NAMALWA (cell line): ENCODE results near the gene EPB42.
"Not testable (repeated sequence)": the region's sequence is repeated elsewhere in the genome, so short reads cannot be mapped to it uniquely, and the experiment has no call there.

Source experiments
- DNase-seq: peaks from one replicate; pipeline ENCODE4 v3.0.0-alpha.2; 2015; ENCODE audit warnings: low spot score

EPB42 gene

GRCh38 chr15:43212299-43212698 lies 8.5 kb downstream of the EPB42 start:
- no peak for DNase-seq

GRCh38 chr15:43211224-43211735 lies 9.5 kb downstream of the EPB42 start:
- no peak for DNase-seq

- DNase-seq = no peak
These were observed 10.0 kb downstream of the EPB42 start for GRCh38 chr15:43210807-43211206.

GRCh38 chr15:43210172-43210745 lies 10.6 kb downstream of the EPB42 start:
- no peak for DNase-seq

- no peak for DNase-seq
These were observed 11.6 kb downstream of the EPB42 start for GRCh38 chr15:43209059-43209824.

GRCh38 chr15:43208052-43209002 lies 12.5 kb downstream of the EPB42 start:
- no peak for DNase-seq

GRCh38 chr15:43207024-43207423 lies 13.8 kb downstream of the EPB42 start:
- DNase-seq = no peak

- DNase-seq = no peak
These were observed 14.8 kb downstream of the EPB42 start for GRCh38 chr15:43206054-43206453.

GRCh38 chr15:43204016-43204901 lies 16.6 kb downstream of the EPB42 start:
- DNase-seq = peak; percentile 61

GRCh38 chr15:43199945-43200488 lies 20.8 kb downstream of the EPB42 start:
- no peak for DNase-seq

GRCh38 chr15:43198992-43199391 lies 21.8 kb downstream of the EPB42 start:
- no peak for DNase-seq

GRCh38 chr15:43198556-43198955 lies 22.3 kb downstream of the EPB42 start:
- DNase-seq = not testable (repeated sequence)

GRCh38 chr15:43197773-43198172 lies 23.0 kb downstream of the EPB42 start:
- DNase-seq = not testable (repeated sequence)

- DNase-seq = no peak
These were observed 23.9 kb downstream of the EPB42 start for GRCh38 chr15:43196760-43197548.

- no peak for DNase-seq
These were observed 26.0 kb downstream of the EPB42 start for GRCh38 chr15:43194795-43195194.

- no peak for DNase-seq
These were observed 27.1 kb downstream of the EPB42 start for GRCh38 chr15:43193710-43194109.

GRCh38 chr15:43190178-43190577 lies 30.6 kb downstream of the EPB42 start:
- no peak for DNase-seq

- DNase-seq = no peak
These were observed 31.5 kb downstream of the EPB42 start for GRCh38 chr15:43189296-43189695.

- DNase-seq = peak; percentile 79
These were observed 33.2 kb downstream of the EPB42 start for GRCh38 chr15:43187544-43188155.

- no peak for DNase-seq
These were observed 34.8 kb downstream of the EPB42 start for GRCh38 chr15:43186003-43186353.
